NOMO-1 (cell line): Measurements from ENCODE around the gene KLC1.

Experiments
- DNase-seq, 2 experiments: peaks; one replicate each; lab custom pipeline; 2025; ENCODE audit not compliant: unreplicated experiment in 2 of 2; lab: John Stamatoyannopoulos, UW

KLC1 gene

DNA sequence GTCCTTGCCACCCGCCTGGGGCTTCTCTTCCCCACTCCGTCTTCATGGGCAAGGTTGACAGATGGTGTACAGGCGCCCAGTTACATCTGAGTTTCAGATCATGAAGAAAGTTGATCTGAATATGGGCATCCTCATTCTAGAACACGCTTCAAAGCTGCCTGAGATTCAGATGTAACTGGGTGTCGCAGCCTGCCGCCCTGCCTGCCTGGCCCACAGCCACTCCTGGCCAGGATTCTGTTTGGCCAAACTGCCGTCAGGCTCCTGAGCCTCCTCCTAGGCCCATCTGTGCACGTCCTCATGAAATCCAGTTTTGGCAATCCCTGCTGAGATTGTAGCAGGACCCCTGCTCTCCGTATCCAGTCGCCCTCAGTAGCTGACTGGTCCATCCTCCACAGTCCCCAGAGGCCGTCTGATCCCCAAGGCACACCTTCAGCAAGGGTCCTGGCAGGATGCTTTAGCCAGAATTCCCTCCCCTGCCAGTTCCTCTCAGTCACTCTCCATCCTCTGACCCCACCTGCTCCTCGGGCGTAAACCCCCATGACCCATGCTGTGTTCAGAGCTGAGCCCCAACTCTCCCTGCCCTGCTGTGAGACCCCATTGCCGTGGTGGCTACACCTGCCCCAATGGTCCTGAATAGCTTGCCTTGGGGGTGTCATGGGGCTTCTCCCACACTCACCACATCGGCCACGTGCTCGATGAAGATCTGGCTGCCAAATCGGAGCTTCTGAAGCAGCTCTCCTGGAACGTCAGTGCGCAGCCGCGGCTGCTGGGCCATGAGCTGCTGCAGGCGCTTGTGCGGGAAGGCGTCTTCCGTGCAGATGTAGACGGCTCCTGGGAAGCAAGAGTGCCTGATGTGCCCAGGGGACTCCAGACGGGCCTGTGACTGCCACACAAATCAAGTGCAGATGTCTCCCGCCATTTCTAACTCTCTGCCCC, 73.8 kb downstream of the KLC1 start:
- no peak for DNase-seq

DNA sequence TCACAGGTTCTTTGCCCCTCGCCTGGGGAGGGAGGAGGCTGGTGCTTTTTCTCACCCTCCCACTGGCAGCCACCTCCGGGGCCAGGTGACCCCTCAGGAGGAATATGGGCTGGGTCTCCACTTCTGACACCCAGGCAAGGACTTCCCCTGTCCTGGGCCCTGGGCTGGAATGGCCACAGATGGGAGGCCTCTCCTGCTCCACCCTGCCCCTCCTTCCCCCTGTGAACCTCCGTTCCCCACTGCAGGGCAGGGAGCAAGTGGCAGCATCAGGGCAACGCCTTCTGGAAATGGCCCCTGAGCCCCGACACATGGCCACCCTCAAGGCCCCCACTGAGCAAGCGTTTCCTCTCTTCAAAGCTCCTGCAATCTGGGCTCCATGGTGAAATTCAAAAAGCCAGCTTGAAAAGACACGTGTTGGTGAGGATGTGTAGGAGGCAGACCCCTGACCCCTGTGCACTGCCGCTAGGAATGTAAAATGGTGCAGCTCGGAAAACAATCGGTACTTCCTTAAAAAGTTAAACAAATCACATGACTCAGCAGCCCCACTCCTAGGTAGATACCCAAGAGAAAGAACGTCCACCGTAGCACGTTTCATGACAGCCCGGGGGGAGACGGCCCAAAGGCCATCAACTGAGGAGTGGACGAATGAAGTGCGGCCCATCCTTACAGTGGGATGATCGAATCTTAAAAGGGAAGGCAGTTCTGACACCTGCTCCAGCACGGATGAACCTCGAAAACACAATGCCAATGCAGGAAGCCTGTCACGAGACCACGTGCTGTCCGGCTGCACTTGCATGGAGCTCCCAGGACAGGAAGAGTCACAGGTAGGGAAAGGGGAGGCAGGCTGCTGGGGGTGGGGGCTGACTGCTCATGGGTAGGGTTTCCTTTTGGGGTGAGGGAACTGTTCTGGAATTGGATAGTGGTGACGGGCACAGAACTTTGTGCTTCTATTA, 74.7 kb downstream of the KLC1 start:
- no peak for DNase-seq

DNA sequence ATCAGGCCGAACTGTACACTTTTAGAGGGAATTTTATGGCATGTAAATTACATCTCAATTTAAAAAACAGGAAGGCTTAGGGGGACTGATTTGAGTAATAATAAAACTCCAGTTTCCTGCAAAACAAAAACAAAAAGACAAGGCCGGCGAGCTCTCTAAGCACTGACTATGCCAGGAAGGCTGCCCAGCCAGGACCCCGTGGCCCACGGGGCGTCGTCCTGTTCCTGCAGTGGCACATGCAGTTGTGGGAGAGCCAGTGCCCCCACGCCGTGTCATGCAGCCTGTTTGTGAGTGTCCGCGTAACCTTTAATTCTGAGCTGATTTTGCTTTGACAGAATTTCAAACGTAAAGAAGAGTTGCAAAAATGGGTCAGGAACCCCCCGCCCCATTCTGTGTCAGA, 75.7 kb downstream of the KLC1 start:
- DNase-seq, result no peak

DNA sequence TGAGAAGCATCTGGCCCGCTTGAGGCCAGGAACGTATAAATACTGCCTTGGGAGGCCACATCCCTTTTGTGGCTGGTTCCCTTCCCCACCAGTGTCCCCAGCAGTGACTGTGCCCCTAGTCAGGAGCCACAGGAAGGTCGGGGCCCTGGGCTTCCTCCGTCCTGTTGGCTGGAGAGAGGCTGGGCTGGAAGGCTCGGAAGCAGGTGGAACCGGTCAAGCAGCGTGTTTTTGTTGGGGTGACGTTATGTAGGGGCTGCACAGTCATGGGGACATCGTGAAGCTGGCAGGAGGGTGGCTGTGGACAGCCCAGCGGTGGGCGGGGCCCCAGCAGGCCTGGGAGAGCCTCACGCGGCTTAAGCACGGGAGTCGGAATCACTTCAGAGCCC, 76.1 kb downstream of the KLC1 start:
- no peak for DNase-seq

DNA sequence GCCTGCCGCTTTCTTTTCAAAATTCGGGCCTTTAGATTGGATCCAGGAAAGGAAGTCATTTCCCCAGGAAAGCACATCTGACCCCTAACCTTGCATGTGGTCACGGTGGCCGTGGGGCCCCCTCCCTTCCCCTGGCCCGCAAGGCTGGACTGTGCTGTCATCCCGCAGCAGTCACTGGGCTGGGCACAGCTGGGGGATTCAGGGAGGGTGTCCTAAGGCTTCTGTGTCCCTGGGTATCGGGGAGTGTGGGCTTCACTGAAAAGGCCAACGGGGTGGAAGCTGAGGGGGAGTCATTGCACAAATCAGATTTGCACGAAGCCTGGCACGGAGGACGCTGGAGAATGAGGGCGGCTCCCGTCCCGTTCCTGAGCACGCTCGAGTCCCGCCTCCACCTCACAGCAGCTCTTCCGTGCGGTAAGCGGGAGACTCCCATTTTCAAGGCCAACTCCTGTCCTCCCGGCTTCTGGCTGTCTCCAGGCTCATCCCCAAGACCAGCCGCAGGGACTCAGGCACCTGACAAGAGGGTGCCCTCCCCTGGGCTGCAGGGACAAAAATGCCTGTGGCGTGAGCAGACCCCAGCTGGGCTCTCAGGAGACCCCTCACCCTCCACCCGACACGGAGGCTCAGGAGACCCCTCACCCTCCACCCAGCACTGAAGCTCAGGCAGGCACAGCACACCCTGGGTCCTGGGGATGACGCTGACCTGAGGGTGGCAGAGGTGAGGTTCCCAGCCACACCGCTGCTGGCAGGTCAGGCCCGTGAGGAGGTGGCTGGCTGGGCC, 76.7 kb downstream of the KLC1 start:
- DNase-seq, result no peak

DNA sequence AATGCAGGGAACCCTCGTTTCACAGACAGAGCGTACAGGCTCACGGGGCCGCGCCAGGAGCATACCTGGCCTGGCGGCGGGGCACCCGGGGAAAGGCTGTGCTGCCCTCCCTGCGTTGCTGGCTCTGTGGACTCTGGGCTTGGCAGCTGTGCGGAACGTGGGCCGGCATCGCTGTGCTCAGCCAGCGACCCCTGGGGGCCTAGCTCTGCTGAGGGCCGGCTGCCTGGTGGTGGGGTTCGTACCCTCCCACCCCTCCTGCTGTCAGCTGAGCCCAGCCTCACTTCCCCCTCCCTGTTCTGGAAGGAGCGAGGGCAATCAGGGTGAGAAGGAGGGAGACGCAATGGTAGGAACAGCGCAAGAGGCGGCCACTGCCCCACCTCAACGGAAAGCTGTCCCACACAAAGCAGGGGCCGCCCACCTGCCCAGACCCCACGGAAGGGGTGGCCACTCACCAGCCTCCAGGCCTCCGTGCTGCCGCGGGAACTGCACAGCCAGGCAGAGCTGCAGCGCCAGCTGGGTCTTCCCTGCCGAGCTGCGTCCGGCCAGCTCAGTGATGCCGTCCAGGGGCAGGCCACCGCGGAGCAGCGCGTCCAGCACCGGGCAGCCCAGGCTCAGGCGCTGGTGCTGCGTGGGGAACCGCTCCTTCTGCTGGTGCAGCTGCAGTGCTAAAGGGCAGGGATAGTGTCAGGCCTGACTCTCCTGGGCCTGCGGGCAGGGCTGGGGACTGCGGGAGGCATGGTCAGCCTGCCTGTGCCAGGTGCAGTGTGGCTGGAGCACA, 77.7 kb downstream of the KLC1 start:
- no peak for DNase-seq

DNA sequence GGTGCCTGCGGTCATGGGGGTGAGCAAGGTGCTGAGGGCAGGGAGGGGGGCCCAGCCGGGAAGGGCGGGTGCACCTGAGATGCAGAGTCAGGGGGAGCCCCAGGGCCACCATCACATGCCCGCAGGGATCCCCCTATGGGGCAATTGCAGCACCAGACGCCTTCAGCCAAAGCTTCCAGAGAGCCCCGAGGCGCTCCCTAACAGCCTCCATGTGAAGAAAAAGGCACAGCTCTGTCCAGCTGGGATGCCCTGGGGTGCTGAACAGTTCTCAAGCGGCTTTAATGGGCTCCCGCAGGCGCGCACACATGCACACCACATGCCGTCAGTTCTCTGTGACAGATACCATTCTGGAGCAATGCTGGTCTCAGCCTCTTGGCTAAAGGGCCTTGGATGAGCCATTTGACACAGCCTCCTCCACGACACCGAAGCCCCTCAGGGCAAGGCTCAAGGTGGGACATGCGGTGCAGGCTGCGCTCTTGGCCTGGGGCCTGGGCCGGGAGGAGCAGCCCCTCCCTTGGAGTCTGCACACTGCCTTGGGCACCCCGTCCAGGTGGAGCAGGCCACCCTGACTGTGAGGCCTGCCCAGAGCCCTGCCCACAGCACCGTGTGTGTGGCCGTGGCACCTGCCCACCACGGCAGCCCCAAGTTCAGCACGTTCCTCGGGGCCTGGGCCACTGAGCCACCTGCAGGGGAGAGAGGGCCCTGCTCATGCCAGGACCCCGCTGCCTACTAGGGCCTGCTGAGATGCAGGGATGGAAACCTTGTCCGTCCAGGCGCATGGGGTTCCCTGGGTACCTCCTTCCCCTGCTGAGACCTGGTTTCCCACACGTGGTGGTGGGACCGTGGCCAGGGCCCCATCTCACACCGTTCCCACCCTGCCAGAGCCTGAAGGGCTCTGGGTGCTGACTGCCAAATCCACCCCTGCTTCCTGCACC, 78.6 kb downstream of the KLC1 start:
- no peak for DNase-seq

DNA sequence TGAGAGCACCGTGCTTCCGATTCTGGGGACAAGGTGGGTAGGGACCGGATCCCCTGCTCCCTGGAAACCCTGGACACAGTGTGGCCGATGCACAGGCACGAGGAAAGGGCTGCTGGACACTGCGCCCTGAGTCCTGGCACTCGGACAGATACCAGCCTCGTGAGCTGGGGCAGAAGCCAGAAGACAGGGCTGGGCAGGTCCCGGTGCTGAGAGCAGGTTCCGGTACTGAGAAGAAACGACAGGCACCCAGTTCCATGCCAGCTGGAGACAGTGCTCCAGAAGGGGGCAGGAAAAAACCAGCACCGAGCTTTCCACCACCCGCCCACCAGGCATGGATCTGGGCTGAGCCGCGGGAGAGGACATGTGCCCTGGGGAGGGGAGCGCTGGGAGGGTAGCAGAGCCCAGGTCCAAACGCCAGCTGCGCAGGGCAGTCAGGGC, 79.8 kb downstream of the KLC1 start:
- no peak for DNase-seq

DNA sequence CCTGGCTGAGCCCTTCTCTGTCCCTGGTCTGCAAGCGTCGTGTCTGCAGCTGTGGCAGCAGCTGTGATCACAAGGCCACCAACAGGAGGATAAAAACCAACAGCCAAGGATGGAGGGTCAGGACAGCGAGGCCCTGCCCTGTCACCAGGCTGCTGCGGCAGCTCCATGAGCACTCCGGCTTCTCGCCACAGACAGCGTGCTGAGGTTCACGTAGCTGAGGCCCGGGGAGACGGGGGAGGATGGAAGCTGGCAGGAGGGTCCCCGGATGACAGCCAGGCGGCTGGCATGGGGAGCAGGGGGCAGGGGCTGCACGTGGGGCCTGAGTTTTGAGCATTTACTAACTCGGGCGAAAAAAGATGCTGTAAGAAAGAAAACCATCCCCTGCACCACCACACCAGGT, 80.8 kb downstream of the KLC1 start:
- DNase-seq, result no peak

DNA sequence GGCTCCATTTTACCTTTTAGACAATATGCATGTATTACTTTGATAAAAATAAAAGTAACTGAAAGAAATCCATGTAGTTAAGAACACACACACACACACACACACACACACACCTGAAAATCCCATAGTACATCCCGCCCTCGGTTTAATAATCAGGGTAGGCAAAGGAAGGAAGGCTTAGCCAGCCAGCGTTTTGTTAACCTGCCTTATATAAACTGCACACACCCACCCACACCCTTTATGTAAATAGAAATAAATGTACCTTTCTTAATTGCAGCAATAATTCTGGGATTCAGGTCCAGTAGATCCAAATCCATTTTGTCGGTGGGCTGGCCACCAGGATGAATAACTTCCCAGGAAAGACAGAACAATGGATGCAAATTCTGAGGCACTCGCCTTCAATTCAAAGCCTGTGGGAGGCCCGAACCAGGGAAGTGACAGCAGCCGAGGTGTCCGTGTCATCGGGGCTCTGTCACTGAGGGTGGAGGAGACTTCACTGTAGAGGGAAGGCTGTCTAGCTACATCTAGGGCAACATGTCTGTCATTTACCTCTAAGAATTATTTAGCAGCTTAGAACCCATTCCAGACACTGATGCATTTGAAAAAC, 81.9 kb downstream of the KLC1 start:
- no peak for DNase-seq

DNA sequence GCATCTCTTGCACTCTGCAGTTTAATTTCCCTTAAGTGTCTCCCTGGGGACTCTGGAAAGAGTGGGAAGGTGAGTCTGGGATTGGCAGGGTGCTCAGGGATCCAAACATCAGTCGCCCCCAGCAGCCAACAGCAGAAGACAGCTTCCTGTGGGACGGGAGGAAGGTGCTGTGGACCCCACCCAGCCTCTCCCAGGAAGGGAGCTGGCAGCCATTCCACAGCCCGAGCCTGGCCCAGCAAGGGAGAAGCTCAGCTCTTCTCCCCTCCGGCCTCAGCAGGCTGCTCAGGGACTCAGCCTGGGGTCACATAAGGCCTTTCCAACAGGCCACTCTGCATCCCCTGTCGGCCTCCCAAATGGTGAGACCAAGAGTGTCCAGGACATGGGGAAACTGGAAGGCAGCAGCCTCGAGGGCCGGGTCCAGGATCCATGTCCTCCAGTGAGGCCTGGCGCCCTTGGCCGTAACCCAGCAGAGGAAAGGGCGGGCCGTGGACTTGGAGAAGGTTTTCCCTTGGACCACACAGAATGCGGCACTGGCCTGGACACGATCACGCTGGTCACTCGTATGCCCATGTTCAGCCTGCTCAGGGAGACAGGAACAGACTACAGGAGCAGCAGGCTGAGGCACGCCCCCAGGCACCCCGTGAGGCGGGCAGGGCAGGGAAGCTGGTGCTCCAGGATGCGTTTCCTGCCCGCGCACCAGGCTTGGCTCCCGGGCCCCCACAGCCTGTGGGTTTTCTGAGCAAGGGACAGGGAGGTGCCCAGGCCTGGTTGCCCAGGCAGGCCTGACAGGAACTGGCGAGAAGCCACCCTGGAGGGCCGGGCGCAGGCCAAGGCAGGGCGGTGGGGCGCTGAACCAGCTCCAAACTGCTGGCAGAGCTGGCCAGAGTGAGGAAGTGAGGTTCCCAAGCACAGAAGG, 82.8 kb downstream of the KLC1 start:
- DNase-seq, result no peak

DNA sequence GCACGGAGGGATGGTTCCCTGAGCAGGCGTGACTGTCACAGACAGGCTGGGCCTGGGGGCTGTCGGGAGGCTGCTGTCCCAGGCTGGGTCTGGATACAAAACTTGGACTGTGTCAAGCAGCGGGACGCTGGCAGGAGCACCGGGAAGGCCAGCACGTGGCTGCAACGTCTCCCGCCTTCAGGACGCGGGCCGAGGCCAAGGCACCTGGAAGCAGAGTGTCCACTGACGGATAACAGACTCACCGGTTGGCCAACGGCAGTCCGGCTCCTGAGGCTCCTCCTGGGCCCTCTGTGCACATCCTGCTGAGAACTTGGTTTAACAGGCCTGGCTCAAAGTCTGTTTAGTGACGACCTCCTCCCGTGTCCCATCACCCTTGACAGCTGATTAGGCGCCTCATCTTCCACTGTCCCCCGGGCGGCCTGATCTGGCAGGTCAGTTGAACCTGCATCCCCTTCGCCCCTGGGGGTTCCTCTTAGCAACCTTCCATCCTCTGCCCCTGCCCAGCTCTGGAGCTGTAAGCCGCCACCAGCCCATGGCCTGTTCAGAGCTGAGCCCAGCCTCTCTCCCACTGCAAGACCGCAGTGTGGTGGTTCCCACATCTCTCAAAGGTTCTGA, 83.7 kb downstream of the KLC1 start:
- no peak for DNase-seq

DNA sequence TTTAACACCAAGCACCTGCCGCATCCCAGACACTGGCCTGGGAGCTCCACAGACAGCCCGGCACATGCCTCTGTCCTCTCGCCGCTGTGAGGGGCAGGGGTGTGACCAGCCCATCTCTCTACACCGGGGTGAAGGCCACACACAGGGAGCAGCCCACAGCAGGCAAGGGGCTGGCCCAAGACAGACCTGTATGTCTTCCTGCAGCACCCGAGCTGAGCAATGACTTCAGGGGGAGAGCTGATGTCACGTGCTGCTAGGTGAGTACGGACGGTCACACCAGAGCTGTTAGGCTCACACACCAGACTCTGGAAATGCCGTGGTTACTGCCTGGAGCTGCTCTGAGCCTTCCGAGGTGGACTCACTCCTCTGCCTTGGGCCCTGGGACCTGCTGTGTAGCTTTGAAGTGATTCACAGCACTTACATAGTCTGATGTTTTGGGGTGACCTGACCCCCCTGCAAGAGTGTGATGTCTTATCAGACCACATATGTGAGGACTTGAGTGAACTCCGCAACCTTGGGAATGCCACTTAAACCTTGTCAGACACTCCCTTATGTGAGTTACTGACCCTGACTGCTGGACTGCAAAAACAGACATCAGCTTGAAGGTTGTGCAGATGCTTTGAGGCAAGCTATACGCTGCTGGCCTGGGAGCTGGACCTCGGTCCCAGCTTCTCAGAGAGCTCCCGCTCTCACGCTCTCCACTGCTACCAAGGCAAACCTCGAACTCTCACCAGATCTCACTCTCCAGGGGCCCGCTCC, 84.5 kb downstream of the KLC1 start:
- DNase-seq, result no peak

DNA sequence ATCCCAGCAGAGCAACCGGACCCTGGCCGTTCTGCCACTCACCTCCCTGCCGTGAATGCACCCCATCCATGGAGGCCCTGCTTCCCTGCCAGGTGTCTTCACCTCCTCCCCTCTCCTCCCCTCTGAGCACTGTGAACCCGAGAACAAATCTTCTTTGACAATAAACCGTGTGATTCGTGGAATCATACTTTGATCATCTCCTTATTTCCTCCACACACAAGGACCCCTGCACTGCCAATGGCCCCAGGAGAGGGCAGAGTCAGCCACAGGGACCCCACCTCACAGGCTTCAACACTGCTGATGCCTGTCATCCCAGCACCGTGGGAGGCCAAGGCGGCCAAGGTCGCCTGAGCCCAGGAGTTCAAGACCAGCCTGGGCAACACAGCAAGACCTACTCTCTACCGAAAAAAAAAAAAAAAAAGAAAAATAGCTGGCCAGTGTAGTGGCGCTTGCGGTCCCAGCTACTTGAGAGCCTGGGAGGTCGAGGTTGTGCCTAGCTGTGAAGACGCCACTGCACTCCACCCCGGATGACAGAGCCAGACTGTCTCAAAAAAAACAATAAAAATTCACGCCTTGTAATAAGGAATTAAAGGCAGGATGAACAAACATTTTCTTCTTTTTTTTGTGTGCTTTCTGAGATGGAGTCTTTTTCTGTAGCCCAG, 85.2 kb downstream of the KLC1 start:
- DNase-seq, result no peak

DNA sequence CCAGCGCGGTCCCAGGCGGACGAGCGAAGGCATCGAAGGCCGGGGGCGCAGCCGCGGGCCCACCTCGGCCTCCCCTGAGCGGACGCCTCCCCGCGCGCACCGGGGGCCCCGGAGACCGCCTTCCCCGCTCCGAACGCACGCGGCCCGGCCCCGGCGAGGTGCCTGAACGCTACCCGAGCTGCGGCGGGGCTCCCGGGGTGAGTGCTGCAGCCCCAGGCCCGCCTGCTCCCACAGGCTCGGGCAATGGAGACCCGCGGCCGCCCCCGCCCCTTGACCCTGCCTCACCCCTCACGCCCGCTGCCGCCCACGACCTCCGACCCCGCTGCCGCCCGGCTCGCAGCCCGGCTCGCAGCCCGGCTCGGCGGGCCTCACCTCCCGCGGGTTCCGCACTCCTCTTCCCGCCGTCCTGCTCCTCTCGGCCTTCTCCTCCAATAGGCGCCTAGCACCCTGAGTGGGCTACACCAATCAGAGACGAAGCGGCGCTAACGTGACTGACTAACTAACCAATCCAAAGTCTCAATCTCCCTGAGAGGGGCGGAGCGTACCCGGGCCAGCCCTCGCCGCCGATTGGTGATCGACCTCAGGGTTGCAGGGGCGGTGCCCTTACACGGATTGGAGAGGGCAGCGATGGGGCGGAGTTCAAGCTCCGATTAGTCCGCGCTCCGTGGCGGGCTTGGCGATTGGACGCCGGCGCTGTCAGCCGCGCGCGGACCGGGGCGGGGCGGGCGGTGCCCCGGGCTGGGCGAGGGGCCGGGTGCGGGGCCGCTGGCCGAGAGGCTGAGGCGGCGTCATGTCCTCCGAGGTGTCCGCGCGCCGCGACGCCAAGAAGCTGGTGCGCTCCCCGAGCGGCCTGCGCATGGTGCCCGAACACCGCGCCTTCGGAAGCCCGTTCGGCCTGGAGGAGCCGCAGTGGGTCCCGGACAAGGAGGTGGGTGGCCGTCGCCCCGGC, 86.3 kb downstream of the KLC1 start, which contains the start of the genes XRCC3 and ZFYVE21:
TSS of gene XRCC3 (minus strand) at position 400 of the 949 bp plus-strand sequence. CDS start 4,364 bp downstream, outside the sequence.
TSS of gene ZFYVE21 (plus strand) at position 759 of the 949 bp plus-strand sequence. CDS start at position 791, 32 bp downstream.
- DNase-seq, result peak; percentile 99 to 100
